Measurements from ENCODE around the gene FAM83B. TPM values are rescaled to one million over a fixed set of nuclear protein-coding genes. Genes with fewer than 3 reads are reported as not detected.

FAM83B gene
- total RNA-seq, 1 donor from 2014 or later: not detected

DNA sequence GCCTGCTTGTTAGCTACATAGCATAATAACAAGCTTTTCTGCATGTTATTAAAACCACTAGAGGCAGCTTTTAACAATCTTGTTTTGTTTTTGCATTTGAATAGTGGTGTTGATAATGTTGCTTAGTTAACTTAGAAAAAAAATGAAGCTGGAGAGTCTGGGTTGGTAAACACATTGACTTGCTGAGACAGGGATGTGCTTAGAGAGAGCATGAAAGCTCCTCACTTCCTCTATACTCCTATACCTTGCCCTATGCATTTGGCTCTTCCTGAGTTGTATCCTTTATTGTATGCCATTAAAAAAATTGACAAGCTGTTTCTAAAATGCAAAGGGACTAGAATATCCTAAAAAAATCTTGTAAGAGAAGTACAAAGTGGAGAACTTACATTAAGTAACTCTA lies 13.6 kb downstream of the FAM83B start:
- no peak overlapping the region for H3K4me3 ChIP-seq (ENCODE audit: low read length in 3 of 3)
- H3K4me1 ChIP-seq (ENCODE audit: control insufficient read depth in 3 of 3, insufficient read depth in 3 of 3, low read length in 3 of 3): no peaks in the 10 kb centered on the region
- H3K36me3 ChIP-seq (ENCODE audit: control insufficient read depth in 3 of 3, insufficient read depth in 3 of 3, low read length in 3 of 3): no peaks in the 10 kb centered on the region
- no peak overlapping the region for H3K9ac ChIP-seq (ENCODE audit: low read depth in 1 of 3, low read length in 3 of 3)
- no peaks in the 10 kb centered on the region for H3K9me3 ChIP-seq (ENCODE audit: control insufficient read depth in 3 of 3, low read length in 3 of 3)
- H3K27me3 ChIP-seq (ENCODE audit: control insufficient read depth in 3 of 3, insufficient read depth in 3 of 3, low read length in 3 of 3): no peaks in the 10 kb centered on the region
- H3K27ac ChIP-seq (ENCODE audit: low read depth, low read length): no peak overlapping the region

DNA sequence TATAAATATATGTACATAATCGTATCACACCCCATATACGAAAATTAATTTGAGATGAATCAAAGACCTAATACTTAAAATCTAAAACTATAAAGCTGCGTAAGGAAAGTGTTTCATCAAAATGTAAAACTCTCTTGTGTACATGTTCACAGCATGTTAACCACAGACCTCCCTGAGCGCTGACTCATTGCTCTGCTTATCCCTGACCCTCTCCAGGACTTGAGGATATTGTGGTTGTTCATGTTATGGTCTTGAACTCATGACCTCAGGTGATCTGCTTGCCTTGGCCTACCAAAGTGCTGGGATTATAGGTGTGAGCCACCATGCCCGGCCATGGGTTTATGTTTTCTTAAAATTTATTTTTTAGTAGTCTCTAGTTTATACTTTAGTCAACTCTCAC lies 14.2 kb downstream of the FAM83B start:
- Histone ChIP-seq H3K9me3 (ENCODE audit: control insufficient read depth in 3 of 3, low read length in 3 of 3) (no peaks in the 10 kb centered on the region), H3K27me3 (ENCODE audit: control insufficient read depth in 3 of 3, insufficient read depth in 3 of 3, low read length in 3 of 3) (no peaks in the 10 kb centered on the region), H3K36me3 (ENCODE audit: control insufficient read depth in 3 of 3, insufficient read depth in 3 of 3, low read length in 3 of 3) (no peaks in the 10 kb centered on the region), H3K9ac (ENCODE audit: low read depth in 1 of 3, low read length in 3 of 3) (no peak overlapping the region), H3K4me3 (ENCODE audit: low read length in 3 of 3) (no peak overlapping the region), H3K4me1 (ENCODE audit: control insufficient read depth in 3 of 3, insufficient read depth in 3 of 3, low read length in 3 of 3) (no peaks in the 10 kb centered on the region), H3K27ac (ENCODE audit: low read depth, low read length) (no peak overlapping the region)

DNA sequence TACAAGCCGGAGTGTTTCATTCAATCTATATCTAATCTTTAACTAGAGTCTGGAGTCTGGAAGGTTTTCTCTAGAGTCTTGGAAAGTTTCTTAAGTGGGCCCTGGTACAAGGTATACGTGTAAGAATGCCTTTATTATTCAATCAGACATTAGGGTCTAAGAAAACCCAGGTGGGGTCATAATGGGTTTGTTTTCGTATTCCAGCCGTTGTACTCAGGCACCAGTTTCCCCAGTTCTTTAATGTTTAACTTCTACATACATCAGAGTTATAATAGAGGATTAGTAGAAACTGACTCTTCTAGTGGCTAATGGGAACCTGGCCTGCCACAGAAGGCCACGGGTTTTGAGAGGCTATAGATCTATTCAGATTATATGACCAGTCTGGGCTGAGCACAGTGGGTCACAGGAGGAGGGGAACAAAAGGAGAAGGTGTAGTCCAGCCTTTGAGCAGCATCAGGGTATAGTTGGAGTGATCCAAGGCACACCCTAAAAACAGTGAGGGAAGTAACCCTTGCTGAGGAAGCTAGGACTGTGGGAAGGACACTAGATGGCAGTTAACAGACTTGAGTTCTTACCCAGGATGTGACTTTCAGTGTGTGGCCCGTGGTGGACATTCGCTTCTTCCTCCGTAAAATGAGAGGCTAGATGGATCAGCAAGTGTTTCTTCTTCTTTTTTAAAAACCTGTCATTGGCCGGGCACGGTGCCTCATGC lies 15.5 kb downstream of the FAM83B start:
- no peaks in the 10 kb centered on the region for H3K9me3 ChIP-seq (ENCODE audit: control insufficient read depth in 3 of 3, low read length in 3 of 3)
- H3K27me3 ChIP-seq (ENCODE audit: control insufficient read depth in 3 of 3, insufficient read depth in 3 of 3, low read length in 3 of 3): no peaks in the 10 kb centered on the region
- no peaks in the 10 kb centered on the region for H3K4me1 ChIP-seq (ENCODE audit: control insufficient read depth in 3 of 3, insufficient read depth in 3 of 3, low read length in 3 of 3)
- H3K4me3 ChIP-seq (ENCODE audit: low read length in 3 of 3): no peak overlapping the region
- H3K36me3 ChIP-seq (ENCODE audit: control insufficient read depth in 3 of 3, insufficient read depth in 3 of 3, low read length in 3 of 3): no peaks in the 10 kb centered on the region
- no peak overlapping the region for H3K9ac ChIP-seq (ENCODE audit: low read depth in 1 of 3, low read length in 3 of 3)
- H3K27ac ChIP-seq (ENCODE audit: low read depth, low read length): no peak overlapping the region

DNA sequence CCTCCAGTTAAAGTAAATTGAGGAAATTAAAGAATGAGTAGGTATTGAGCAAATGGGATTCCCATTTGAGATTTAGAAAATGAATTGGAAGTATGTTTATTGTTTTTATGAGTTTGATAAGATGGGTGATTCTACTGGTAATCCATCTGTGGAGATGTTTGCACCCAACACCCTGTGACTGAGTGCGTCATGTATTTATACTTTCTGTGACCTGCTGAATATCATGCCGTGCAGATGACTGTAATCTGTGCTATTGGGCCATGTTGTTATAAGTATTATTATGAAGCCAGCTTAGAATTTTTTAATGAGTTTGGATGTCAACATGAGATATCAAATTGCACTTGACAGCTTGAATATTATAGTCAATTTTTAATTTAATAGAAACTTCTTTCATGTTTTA lies 17.7 kb downstream of the FAM83B start:
- Histone ChIP-seq H3K27me3 (ENCODE audit: control insufficient read depth in 3 of 3, insufficient read depth in 3 of 3, low read length in 3 of 3) (no peaks in the 10 kb centered on the region), H3K9ac (ENCODE audit: low read depth in 1 of 3, low read length in 3 of 3) (no peak overlapping the region), H3K27ac (ENCODE audit: low read depth, low read length) (no peak overlapping the region), H3K4me3 (ENCODE audit: low read length in 3 of 3) (no peak overlapping the region), H3K36me3 (ENCODE audit: control insufficient read depth in 3 of 3, insufficient read depth in 3 of 3, low read length in 3 of 3) (no peaks in the 10 kb centered on the region), H3K9me3 (ENCODE audit: control insufficient read depth in 3 of 3, low read length in 3 of 3) (no peaks in the 10 kb centered on the region), H3K4me1 (ENCODE audit: control insufficient read depth in 3 of 3, insufficient read depth in 3 of 3, low read length in 3 of 3) (peaks cover 0 to 5% (median 0%) of the 10 kb centered on the region in 3 donors)

DNA sequence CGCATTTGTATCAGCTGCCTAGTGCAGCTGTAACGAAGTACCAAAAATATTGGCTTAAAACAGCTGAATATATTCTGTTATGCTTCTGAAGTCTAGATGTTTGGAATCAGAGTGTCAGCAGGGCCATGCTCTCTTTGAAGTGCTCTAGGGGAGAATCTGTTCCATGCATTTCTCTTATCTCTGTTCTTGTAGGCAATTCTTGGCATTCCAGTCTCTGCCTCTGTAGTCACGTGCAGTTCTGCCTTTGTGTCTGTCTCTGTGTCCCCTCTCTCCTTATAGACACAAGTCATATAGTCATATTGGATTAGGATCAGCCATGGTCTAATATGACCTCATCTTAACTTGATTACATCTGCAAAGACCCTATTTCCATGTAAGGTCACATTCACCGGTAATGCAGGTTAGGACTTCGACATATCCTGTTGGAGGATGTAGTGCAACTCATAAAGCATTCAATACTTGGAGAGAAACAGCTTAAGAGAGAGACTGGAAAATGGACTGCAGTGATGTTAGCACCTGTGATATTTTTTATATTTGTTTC lies 18.6 kb downstream of the FAM83B start:
- no peaks in the 10 kb centered on the region for H3K36me3 ChIP-seq (ENCODE audit: control insufficient read depth in 3 of 3, insufficient read depth in 3 of 3, low read length in 3 of 3)
- no peak overlapping the region for H3K9ac ChIP-seq (ENCODE audit: low read depth in 1 of 3, low read length in 3 of 3)
- peaks cover 0 to 5% (median 0%) of the 10 kb centered on the region in 3 donors for H3K4me1 ChIP-seq (ENCODE audit: control insufficient read depth in 3 of 3, insufficient read depth in 3 of 3, low read length in 3 of 3)
- no peak overlapping the region for H3K4me3 ChIP-seq (ENCODE audit: low read length in 3 of 3)
- no peaks in the 10 kb centered on the region for H3K9me3 ChIP-seq (ENCODE audit: control insufficient read depth in 3 of 3, low read length in 3 of 3)
- no peak overlapping the region for H3K27ac ChIP-seq (ENCODE audit: low read depth, low read length)
- no peaks in the 10 kb centered on the region for H3K27me3 ChIP-seq (ENCODE audit: control insufficient read depth in 3 of 3, insufficient read depth in 3 of 3, low read length in 3 of 3)

DNA sequence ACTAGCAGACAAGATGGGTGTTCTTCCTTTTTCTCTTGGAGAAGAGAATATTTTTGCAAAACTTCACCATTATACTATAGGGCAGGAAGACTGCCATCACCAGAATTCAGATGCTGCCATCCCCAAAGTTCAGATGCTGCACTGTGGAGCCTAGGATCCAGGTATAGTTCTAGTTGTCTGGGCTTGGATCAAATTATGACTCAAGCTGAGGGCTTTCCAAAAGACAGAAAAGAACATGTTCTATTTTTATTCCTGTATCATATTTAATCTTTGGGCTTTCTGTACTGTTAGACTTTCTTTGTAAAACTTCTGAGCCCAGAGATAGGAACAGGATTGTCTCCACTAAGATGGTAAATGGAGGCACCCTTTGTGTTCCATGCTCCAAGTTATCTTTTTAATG lies 22.0 kb downstream of the FAM83B start:
- Histone ChIP-seq H3K27me3 (ENCODE audit: control insufficient read depth in 3 of 3, insufficient read depth in 3 of 3, low read length in 3 of 3) (no peaks in the 10 kb centered on the region), H3K9ac (ENCODE audit: low read depth in 1 of 3, low read length in 3 of 3) (no peak overlapping the region), H3K36me3 (ENCODE audit: control insufficient read depth in 3 of 3, insufficient read depth in 3 of 3, low read length in 3 of 3) (no peaks in the 10 kb centered on the region), H3K9me3 (ENCODE audit: control insufficient read depth in 3 of 3, low read length in 3 of 3) (no peaks in the 10 kb centered on the region), H3K27ac (ENCODE audit: low read depth, low read length) (no peak overlapping the region), H3K4me1 (ENCODE audit: control insufficient read depth in 3 of 3, insufficient read depth in 3 of 3, low read length in 3 of 3) (peaks cover 0 to 5% (median 0%) of the 10 kb centered on the region in 3 donors), H3K4me3 (ENCODE audit: low read length in 3 of 3) (no peak overlapping the region)

DNA sequence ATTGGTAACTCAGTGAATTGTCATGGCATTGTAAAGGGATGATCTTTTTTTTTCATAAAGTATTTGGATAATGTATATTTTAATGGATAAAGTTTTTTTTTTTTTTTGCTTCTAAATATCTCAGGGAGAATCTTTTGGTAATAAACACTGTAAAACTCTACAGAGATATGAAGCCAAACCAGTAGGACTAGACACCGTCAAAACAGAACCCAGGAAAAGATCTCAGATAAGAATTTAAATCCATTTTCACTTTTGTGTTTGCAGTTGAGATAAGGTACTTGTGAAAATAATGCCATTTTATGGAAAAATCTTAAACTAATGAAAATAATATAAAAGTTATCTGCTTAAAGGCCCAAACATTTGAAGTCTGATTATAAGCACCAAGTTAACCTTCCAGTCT lies 27.0 kb downstream of the FAM83B start:
- Histone ChIP-seq H3K36me3 (ENCODE audit: control insufficient read depth in 3 of 3, insufficient read depth in 3 of 3, low read length in 3 of 3) (no peaks in the 10 kb centered on the region), H3K27me3 (ENCODE audit: control insufficient read depth in 3 of 3, insufficient read depth in 3 of 3, low read length in 3 of 3) (no peaks in the 10 kb centered on the region), H3K9me3 (ENCODE audit: control insufficient read depth in 3 of 3, low read length in 3 of 3) (no peaks in the 10 kb centered on the region), H3K4me1 (ENCODE audit: control insufficient read depth in 3 of 3, insufficient read depth in 3 of 3, low read length in 3 of 3) (peaks cover 0 to 5% (median 0%) of the 10 kb centered on the region in 3 donors), H3K27ac (ENCODE audit: low read depth, low read length) (no peak overlapping the region), H3K9ac (ENCODE audit: low read depth in 1 of 3, low read length in 3 of 3) (no peak overlapping the region), H3K4me3 (ENCODE audit: low read length in 3 of 3) (no peak overlapping the region)

DNA sequence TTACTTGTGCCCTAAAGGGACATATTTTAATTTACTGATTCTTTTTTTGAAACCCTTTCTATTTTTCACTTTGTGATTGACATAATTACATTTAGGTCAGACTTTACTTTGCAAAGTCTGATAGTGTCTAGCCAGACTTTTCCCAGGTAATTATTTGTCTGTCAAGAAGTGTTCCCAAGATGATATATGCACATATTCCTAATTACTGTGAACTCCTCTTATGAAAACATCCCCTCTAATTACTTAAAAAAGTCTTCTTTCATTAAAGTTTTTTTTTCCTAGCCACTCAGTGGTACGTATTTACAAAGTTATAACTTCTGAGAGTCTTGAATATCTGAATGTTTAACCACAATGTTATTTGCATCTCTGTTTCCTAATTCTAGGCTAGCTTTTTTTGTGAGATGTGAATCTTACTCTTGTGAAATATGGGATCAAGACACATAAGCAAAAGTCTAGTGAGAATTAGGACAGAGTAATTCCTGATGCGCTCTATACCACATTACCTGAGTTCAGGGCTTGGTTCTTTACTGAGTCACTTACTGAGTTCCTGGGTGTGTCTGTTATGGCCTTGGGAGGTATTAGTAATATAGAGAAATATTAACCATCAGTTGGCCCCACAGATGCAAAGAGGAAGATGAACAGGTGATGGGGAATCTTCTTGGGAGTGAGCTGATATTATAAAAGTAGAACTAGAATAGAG lies 27.9 kb downstream of the FAM83B start:
- Histone ChIP-seq H3K4me1 (ENCODE audit: control insufficient read depth in 3 of 3, insufficient read depth in 3 of 3, low read length in 3 of 3) (no peaks in the 10 kb centered on the region), H3K4me3 (ENCODE audit: low read length in 3 of 3) (no peak overlapping the region), H3K9me3 (ENCODE audit: control insufficient read depth in 3 of 3, low read length in 3 of 3) (no peaks in the 10 kb centered on the region), H3K9ac (ENCODE audit: low read depth in 1 of 3, low read length in 3 of 3) (no peak overlapping the region), H3K27ac (ENCODE audit: low read depth, low read length) (no peak overlapping the region), H3K27me3 (ENCODE audit: control insufficient read depth in 3 of 3, insufficient read depth in 3 of 3, low read length in 3 of 3) (no peaks in the 10 kb centered on the region), H3K36me3 (ENCODE audit: control insufficient read depth in 3 of 3, insufficient read depth in 3 of 3, low read length in 3 of 3) (no peaks in the 10 kb centered on the region)

DNA sequence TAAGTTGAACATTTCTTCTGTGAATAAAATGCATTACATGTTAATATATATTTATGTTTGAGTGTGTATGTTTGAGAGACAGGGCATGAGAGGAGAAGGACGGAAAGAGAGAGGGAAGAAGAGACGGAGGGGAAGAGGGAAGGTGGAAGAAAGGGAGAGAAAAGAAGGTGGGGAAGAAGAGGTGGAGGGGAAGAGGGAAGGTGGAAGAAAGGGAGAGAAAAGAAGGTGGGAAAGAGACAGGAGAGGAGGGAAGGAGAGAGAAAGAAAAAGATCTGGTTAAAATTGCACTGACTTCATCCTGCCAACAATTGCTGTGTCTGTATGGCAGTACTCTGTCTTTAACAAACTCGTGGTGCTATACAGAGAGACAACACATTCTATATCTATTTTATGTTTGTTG lies 29.0 kb downstream of the FAM83B start:
- H3K36me3 ChIP-seq (ENCODE audit: control insufficient read depth in 3 of 3, insufficient read depth in 3 of 3, low read length in 3 of 3): no peaks in the 10 kb centered on the region
- no peaks in the 10 kb centered on the region for H3K27me3 ChIP-seq (ENCODE audit: control insufficient read depth in 3 of 3, insufficient read depth in 3 of 3, low read length in 3 of 3)
- no peak overlapping the region for H3K9ac ChIP-seq (ENCODE audit: low read depth in 1 of 3, low read length in 3 of 3)
- no peaks in the 10 kb centered on the region for H3K4me1 ChIP-seq (ENCODE audit: control insufficient read depth in 3 of 3, insufficient read depth in 3 of 3, low read length in 3 of 3)
- H3K27ac ChIP-seq (ENCODE audit: low read depth, low read length): no peak overlapping the region
- H3K9me3 ChIP-seq (ENCODE audit: control insufficient read depth in 3 of 3, low read length in 3 of 3): no peaks in the 10 kb centered on the region
- H3K4me3 ChIP-seq (ENCODE audit: low read length in 3 of 3): no peak overlapping the region

DNA sequence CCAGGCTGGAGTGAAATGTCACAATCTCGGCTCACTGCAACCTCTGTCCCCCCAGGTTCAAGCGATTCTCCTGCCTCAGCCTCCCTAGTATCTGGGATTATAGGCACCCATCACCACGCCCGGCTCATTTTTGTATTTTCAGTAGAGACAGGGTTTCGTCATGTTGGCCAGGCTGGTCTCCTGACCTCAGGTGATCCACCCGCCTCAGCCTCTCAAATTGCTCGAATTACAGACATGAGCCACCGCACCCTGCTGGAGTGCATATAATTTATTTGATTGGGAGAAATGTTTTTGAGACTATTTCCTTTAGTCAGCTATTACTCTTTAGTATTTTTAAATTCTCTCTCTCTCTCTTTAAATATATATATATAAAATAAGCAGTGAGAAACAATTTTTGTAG lies 29.8 kb downstream of the FAM83B start:
- Histone ChIP-seq H3K27me3 (ENCODE audit: control insufficient read depth in 3 of 3, insufficient read depth in 3 of 3, low read length in 3 of 3) (no peaks in the 10 kb centered on the region), H3K27ac (ENCODE audit: low read depth, low read length) (no peak overlapping the region), H3K9ac (ENCODE audit: low read depth in 1 of 3, low read length in 3 of 3) (no peak overlapping the region)

More for the DNA sequence above, 29.8 kb downstream of the FAM83B start:
- no peaks in the 10 kb centered on the region for H3K9me3 ChIP-seq (ENCODE audit: control insufficient read depth in 3 of 3, low read length in 3 of 3)
- no peaks in the 10 kb centered on the region for H3K4me1 ChIP-seq (ENCODE audit: control insufficient read depth in 3 of 3, insufficient read depth in 3 of 3, low read length in 3 of 3)
- H3K4me3 ChIP-seq (ENCODE audit: low read length in 3 of 3): no peak overlapping the region
- H3K36me3 ChIP-seq (ENCODE audit: control insufficient read depth in 3 of 3, insufficient read depth in 3 of 3, low read length in 3 of 3): no peaks in the 10 kb centered on the region
